Dermis microvascular lymphatic vessel endothelial cell (primary cell): ENCODE measurements around the gene CLEC7A. TPM values are rescaled to one million over a fixed set of nuclear protein-coding genes. Genes with fewer than 3 reads are reported as not detected.
A peak's percentile ranks its signal among the peaks of the same experiment; 100 is the strongest.

Experiments
- DNase-seq, 2 donors: peaks; one replicate each; pipeline versions ENCODE4 v3.0.0 to v3.0.0-alpha.2; 2010; ENCODE audit warnings: low read depth in 2 of 2
- total RNA-seq: library from RNA; depleted of rRNA; stranded (reverse); fragments of >200 nt; gene quantifications from 2 replicates; pipeline ENCODE4 v1.2.1, GENCODE V29; 2014

The CLEC7A gene
- total RNA-seq, 1 donor from 2014 or later, result 0.26 TPM

DNA sequence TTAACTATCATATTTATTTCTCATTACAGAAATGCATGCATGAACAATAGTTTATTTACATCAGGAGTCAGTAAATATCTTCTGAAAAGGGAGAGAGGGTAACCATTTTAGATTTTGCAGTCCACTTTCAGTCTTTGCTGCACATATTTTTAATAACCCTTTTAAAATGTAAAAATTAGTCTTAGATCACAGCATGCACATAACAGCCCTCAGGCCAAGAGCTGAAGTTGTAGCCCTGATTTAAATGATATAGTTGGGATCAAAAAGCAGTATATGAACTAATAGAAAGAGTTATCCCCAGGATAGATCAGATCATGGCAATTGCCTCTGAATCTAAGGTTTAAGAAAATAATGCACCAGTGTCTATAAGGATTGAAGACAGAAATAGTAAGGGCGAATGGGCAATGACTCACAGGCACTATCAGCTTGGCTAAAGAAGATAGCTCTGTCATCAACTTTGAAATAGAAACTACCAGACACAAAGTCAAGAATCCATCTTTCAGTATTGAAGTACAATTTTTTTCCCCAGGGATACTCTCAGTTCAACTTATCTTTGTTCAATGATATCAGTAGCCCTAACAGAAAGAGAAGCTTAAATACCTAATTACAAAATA is 13.1 kb upstream of the CLEC7A start:
- DNase-seq, result peak in 1 of 2 donors; percentile 41

- peak; percentile 75 to 81 for DNase-seq
These were observed 10.0 kb upstream of the CLEC7A start for GRCh38 chr12:10140001-10140400.

GRCh38 chr12:10136637-10137205 is 6.7 kb upstream of the CLEC7A start:
- DNase-seq, result no peak

DNA sequence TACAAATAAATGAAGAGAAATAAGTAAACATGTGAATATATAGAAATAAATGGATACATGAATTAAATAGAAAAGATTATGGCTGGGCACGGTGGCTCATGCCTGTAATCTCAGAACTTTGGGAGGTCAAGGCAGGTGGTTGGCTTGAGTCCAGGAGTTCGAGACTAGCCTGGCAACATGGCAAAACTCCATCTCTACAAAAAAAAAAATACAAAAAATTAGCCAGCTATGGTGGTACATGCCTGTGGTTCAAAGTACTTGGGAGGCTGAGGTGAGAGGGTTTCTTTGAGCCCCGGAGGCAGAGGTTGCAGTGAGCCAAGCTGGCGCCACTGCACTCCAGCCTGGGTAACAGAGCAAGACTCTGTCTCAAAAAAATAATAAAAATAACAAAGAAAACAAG is 5.1 kb upstream of the CLEC7A start:
- DNase-seq, result no peak

DNA sequence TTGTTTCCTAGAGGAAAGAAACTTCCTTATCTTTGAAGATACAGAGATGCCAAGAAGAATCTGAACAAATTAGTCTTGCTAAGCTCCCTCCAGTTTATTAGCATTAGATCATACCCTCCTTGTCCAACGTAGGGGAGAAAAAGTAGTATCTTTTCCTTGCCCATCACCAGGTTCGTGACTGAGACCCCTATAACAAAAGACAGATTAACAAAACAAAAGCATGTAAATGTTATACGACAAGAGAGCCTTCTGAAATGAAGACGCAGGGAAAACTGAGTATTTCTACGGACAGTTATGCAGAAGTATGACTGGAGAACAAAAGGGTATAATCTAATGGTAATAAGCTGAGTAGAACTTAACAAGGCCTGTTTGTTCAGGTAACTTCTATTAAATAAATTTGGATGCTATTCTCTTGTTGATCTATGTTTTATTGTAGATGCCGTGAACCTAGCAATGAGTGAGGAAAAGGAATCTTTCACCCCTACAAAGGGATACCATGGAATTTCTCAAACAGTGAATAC is 2.9 kb upstream of the CLEC7A start:
- no peak for DNase-seq

- no peak for DNase-seq
These were observed 1.2 kb upstream of the CLEC7A start for GRCh38 chr12:10131111-10131690.

DNA sequence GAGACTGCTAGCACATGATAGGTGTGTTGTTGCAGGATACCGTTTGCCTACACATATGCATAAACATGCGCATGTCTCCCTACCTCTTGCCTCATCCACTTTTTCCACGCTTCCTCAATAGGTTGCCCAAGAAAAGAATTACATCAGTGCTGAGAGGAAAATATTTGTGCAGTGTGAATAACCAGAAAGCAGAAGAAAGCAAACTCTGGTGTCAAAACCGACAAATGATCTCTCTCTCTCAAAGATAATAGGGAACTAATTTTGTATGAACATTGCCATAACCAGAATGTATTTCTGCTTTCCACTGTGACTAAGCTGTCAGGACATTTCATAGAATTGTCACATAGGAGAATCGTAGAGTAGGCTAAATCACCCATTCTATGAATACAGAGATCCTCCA is 1.3 kb downstream of the CLEC7A start:
- DNase-seq, result no peak

GRCh38 chr12:10126413-10126812 is 3.6 kb downstream of the CLEC7A start:
- DNase-seq, result no peak

GRCh38 chr12:10122689-10123088 is 7.3 kb downstream of the CLEC7A start:
- no peak for DNase-seq

DNA sequence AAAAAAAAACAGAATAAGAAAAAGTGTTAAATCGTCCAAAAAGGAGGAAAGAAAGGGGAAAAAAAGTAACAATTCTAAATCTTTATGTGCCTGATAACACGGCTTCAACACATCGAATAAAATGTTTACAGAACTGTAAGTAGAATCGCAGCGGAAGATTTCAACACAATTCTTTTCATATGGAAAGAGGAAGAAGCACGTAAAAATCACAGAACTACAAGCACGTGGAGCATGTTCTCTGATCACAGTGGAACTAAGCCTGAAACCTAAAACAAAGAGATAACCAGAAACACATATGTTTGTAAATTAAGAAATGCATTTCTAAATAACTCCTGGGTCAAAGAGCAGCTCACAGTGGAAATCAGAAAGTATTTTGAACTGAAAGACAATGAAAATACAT is 8.7 kb downstream of the CLEC7A start:
- DNase-seq, result no peak

GRCh38 chr12:10119066-10119465 is 10.9 kb downstream of the CLEC7A start:
- DNase-seq, result no peak

GRCh38 chr12:10115890-10116289 is 14.1 kb downstream of the CLEC7A start:
- DNase-seq, result no peak

DNA sequence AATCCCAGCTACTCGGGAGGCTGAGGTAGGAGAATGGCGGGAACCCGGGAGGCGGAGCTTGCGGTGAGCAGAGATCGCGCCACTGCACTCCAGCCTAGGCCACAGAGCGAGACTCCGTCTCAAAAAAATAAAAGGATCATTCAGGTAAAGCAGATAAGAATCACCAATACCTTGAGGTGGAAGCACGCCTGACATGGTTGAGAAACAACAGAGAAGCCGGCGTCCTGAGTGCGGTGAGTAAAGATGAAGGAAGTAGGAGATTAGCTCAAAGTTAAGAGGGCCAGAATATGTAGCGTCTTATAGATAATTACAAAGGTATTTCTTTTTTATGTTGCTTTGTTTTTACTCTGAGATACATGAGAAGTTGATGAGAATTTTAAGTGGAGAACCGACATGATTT is 14.7 kb downstream of the CLEC7A start:
- no peak for DNase-seq

DNA sequence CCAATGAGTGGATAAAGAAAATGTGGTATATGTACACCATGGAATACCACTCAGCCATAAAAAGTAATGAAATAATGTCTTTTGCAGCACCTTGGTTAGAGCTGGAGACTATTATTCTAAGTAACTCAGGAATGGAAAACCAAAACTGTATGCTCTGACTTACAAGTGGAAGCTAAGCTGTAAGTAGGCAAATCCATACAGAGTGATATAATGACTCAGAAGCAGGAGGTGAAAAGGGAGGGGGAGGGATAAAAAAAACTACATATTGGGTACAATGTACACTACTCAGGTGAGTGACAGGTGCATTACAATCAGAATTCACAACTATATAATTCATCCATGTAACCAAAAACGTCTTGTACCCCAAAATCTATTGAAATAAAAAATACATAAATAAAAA is 16.1 kb downstream of the CLEC7A start:
- no peak for DNase-seq

- DNase-seq, result no peak
These were observed 16.9 kb downstream of the CLEC7A start for GRCh38 chr12:10113075-10113474.

- no peak for DNase-seq
These were observed 18.5 kb downstream of the CLEC7A start for GRCh38 chr12:10111451-10111850.

DNA sequence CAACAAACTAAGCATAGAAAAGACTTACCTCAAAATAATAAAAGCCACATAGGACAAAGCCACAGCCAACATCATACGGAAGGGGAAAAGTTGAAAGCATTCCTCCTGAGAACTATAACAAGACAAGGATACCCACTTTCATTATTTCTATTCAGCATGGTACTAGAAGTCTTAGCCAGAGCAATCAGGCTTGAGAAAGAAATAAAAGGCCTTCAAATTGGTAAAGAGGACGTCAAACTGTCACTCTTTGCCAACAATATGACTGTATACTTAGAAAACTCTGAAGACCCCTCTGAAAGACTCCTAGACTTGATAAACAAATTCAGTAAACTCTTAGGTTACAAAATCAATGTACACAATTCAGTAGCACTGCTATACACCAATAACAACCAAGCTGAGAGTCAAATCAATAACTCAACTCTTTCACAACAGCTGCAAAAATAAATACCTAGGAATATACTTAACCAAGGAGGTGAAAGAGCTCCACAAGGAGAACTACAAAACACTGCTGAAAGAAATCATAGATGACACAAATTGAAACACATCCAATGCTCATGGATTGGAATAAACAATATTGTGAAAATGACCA is 19.6 kb downstream of the CLEC7A start:
- DNase-seq, result no peak

DNA sequence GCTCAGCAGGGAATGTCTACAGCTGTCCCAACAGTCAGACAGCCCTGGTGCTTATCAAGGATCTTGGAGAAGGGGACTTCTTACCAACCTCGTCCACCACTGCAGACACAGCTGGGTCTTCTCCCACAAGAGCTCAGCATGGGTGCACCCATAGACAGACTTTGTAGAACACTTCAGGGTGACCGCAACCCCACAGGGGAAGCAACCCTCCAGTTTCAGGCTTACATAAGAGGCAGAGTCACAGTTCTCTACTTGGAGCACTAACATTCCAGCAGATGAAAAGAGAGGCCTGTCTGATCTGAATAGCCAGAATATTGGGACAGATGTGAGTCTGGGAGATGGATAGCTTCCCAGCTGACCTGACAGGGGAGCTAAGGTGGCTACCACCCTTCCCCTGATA is 27.7 kb downstream of the CLEC7A start:
- DNase-seq, result no peak

DNA sequence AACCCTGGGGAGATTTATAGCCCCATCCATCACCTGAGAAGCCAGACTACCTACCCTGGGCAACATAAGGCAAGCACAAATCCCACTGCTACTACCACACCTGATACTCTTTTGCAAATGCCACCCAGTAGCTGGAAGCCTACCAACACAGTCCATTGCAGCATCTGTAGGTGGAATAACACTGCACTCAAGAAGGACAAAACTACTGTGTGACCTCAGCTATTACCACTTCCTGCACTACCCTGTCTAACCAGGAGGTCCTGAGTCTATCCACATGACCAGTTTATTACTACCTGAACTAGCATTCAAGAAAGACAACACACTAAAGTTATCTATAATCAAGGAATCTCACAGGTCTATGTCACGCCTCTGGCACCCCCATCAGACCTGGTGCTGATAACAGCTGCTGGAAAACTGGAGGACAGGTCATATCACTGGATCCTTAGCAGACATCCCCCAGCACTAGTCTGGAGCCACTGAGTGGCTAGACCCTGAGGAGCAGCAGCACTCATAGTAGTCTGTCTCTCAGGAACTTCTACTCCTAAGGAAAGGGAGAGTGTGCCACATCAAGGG is 28.3 kb downstream of the CLEC7A start:
- no peak for DNase-seq

DNA sequence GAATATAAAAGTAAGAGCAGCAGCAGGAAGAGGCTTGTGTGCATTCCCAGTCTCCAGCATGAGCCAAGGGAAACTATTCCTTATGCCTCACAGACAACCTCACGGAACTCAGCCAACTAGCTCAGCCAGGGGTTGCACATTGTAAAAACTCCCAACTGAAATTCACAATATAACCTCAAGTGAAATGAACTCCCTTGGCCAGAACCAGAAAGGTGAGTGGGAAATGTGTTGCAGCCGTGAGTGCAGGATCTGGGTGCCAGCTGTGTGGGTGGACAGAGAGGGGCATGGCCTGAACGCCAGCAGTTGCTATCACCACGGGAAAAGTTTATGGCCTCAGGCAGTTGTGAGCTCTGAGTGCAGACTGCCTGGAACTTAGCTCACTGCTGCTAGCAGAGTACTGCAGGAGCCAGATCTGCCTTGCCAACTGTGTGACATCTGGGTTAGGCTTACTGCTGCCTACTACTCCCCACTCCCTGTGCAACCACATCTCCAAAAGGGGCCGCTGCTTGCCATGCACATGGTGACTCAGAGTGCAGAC is 28.9 kb downstream of the CLEC7A start:
- DNase-seq, result peak in 1 of 2 donors; percentile 26

GRCh38 chr12:10098791-10099190 is 31.2 kb downstream of the CLEC7A start, which contains the start of gene CLEC1A:
CLEC1A (minus strand) TSS chr12:10098985; CDS start chr12:10098922, 63 bp downstream.
- DNase-seq, result peak; percentile 68 to 84

- peak; percentile 56 to 75 for DNase-seq
These were observed 32.5 kb downstream of the CLEC7A start for GRCh38 chr12:10097521-10097920.
